ENCODE data around the gene TMC6. TPM values are rescaled to one million over a fixed set of nuclear protein-coding genes. Genes with fewer than 3 reads are reported as not detected.
A peak's percentile ranks its signal among the peaks of the same experiment; 100 is the strongest.

TMC6 gene
- total and polyA plus RNA-seq, 2 of the 13 experiments (the other 11 are each of a cell fraction or from before 2014, with no cell fraction given): 48.4 to 99.1 TPM

GRCh38 chr17:78128551-78129350 is at the start of gene TMC6 (continued):
- TF ChIP-seq, protein P1, sequence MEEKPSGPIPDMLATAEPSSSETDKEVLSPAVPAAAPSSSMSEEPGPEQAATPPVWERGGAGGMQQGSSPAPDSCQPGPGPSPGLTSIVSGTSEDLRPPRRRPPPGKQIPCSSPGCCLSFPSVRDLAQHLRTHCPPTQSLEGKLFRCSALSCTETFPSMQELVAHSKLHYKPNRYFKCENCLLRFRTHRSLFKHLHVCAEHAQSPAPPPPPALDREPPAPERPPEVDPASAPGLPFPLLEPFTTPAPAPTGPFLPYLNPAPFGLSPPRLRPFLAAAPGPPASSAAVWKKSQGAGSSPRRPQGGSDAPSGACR (CRISPR knock-in tag; IDR thresholded peaks at IDR 0.05): peak; percentile 86
- no peak for TF ChIP-seq ZNF484 (CRISPR knock-in tag; IDR thresholded peaks at IDR 0.05; ENCODE audit: borderline replicate concordance, low read depth)
- TF ChIP-seq CENPT (CRISPR knock-in tag; IDR thresholded peaks at IDR 0.05; ENCODE audit: low read depth): no peak
- TF ChIP-seq TFDP1 (CRISPR knock-in tag; IDR thresholded peaks at IDR 0.05; ENCODE audit: borderline replicate concordance): peak; percentile 19; the same call in 1 of the 2 replicates
- peak; percentile 21 for TF ChIP-seq TFE3 (CRISPR knock-in tag; IDR thresholded peaks at IDR 0.05)
- TF ChIP-seq ZNF496 (CRISPR knock-in tag; IDR thresholded peaks at IDR 0.05; ENCODE audit: insufficient replicate concordance): no peak
- TF ChIP-seq CSRNP1 (CRISPR knock-in tag; IDR thresholded peaks at IDR 0.05): no peak; the same call in 1 of the 2 replicates
- TF ChIP-seq KDM2A (CRISPR knock-in tag; IDR thresholded peaks at IDR 0.05; ENCODE audit: borderline replicate concordance, low read depth): no peak
- TF ChIP-seq, protein P2, sequence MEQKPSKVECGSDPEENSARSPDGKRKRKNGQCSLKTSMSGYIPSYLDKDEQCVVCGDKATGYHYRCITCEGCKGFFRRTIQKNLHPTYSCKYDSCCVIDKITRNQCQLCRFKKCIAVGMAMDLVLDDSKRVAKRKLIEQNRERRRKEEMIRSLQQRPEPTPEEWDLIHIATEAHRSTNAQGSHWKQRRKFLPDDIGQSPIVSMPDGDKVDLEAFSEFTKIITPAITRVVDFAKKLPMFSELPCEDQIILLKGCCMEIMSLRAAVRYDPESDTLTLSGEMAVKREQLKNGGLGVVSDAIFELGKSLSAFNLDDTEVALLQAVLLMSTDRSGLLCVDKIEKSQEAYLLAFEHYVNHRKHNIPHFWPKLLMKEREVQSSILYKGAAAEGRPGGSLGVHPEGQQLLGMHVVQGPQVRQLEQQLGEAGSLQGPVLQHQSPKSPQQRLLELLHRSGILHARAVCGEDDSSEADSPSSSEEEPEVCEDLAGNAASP (CRISPR knock-in tag; IDR thresholded peaks at IDR 0.05; ENCODE audit: borderline replicate concordance): no peak; the same call in 1 of the 2 replicates
- TF ChIP-seq ZNF232 (CRISPR knock-in tag; IDR thresholded peaks at IDR 0.05; ENCODE audit: borderline replicate concordance): peak; percentile 45; the same call in 1 of the 2 replicates
- peak; percentile 76; the same call in 1 of the 2 replicates for TF ChIP-seq RAD51 (IDR thresholded peaks at IDR 0.05; ENCODE audit: borderline replicate concordance)
- no peak for TF ChIP-seq ZNF136 (CRISPR knock-in tag; IDR thresholded peaks at IDR 0.05; ENCODE audit: low read depth)
- TF ChIP-seq ZBTB7B (CRISPR knock-in tag; IDR thresholded peaks at IDR 0.05): peak; percentile 14
- no peak for TF ChIP-seq ISL2 (CRISPR knock-in tag; IDR thresholded peaks at IDR 0.05)
- TF ChIP-seq ZNF546 (CRISPR knock-in tag; conservative IDR thresholded peaks at IDR 0.05): 0 out of 2 replicates have a peak, but pooled peaks have one; percentile 12
- TF ChIP-seq ZBTB1 (CRISPR knock-in tag; IDR thresholded peaks at IDR 0.05; ENCODE audit: borderline replicate concordance): no peak
- TF ChIP-seq ATF7 (IDR thresholded peaks at IDR 0.05): no peak
- TF ChIP-seq ATF7 (CRISPR knock-in tag; IDR thresholded peaks at IDR 0.05): no peak
- TF ChIP-seq HOXA5 (CRISPR knock-in tag; IDR thresholded peaks at IDR 0.05): peak; percentile 22; the same call in 1 of the 2 replicates
- no peak for TF ChIP-seq ONECUT2 (CRISPR knock-in tag; IDR thresholded peaks at IDR 0.05)
- TF ChIP-seq ZC3H4 (CRISPR knock-in tag; IDR thresholded peaks at IDR 0.05; ENCODE audit: borderline replicate concordance): no peak
- TF ChIP-seq ZBTB20 (CRISPR knock-in tag; IDR thresholded peaks at IDR 0.05; ENCODE audit: borderline replicate concordance, low read depth): peak; percentile 13; the same call in 1 of the 2 replicates
- no peak for TF ChIP-seq HNRNPLL (IDR thresholded peaks at IDR 0.05; ENCODE audit: low read depth, low read length, poor library complexity, severe bottlenecking)

Measured in HepG2 (cell line).